HepG2 (cell line): ENCODE data around the gene RSAD2. TPM values are rescaled to one million over a fixed set of nuclear protein-coding genes. Genes with fewer than 3 reads are reported as not detected.

Experiments used
- ARNT ChIP-seq: fragments of 450-650 bp; IDR thresholded peaks from 2 replicates; pipeline ENCODE4 v1.6.1; 2017
- BCL6 ChIP-seq: IDR thresholded peaks from 2 replicates; pipeline ENCODE4 v1.6.1; 2016; ENCODE audit warnings: missing genetic modification reagents, missing compliant biosample characterization
- CEBPG ChIP-seq: IDR thresholded peaks from 2 replicates; pipeline ENCODE4 v1.6.1; 2016
- FOSL2 ChIP-seq: sonication (generic); formaldehyde crosslinking; IDR thresholded peaks from 2 replicates; pipeline ENCODE4 v1.4.0; 2020; ENCODE audit warnings: missing genetic modification reagents
- FOXA3 ChIP-seq: IDR thresholded peaks from 2 replicates; pipeline ENCODE4 v1.6.1; 2016; ENCODE audit warnings: missing genetic modification reagents, missing compliant biosample characterization
- FOXK2 ChIP-seq: fragments of 450-650 bp; IDR thresholded peaks from 2 replicates; pipeline ENCODE4 v1.6.1; 2016
- HCFC1 ChIP-seq: fragments of 150-350 bp; IDR thresholded peaks from 2 replicates; pipeline ENCODE4 v1.6.1; 2014; ENCODE audit warnings: low read depth, low read length
- HDAC6 ChIP-seq: fragments of 200-600 bp; sonication (generic); IDR thresholded peaks from 2 replicates; pipeline ENCODE4 v1.7.0; 2017; ENCODE audit warnings: mild to moderate bottlenecking, antibody characterized with exemption, low read length, low read depth
- HIVEP1 ChIP-seq: sonication (generic); formaldehyde crosslinking; IDR thresholded peaks from 2 replicates; pipeline ENCODE4 v1.4.0; 2020; ENCODE audit warnings: mild to moderate bottlenecking, missing genetic modification reagents
- HMGA1 ChIP-seq: sonication (generic); formaldehyde crosslinking; conservative IDR thresholded peaks from 2 replicates; pipeline ENCODE4 v1.4.0; 2020; ENCODE audit warnings: missing genetic modification reagents
- HOXA5 ChIP-seq: sonication (generic); formaldehyde crosslinking; IDR thresholded peaks from 2 replicates; pipeline ENCODE4 v1.4.0; 2020; ENCODE audit warnings: missing genetic modification reagents
- HOXD1 ChIP-seq: sonication (generic); formaldehyde crosslinking; IDR thresholded peaks from 2 replicates; pipeline ENCODE4 v1.5.0; 2020; ENCODE audit warnings: missing genetic modification reagents
- IKZF4 ChIP-seq: sonication (generic); formaldehyde crosslinking; IDR thresholded peaks from 2 replicates; pipeline ENCODE4 v1.5.1; 2020; ENCODE audit warnings: borderline replicate concordance, mild to moderate bottlenecking, low read depth, missing genetic modification reagents; ENCODE audit errors: not compliant biosample characterization
- MAFF ChIP-seq: IDR thresholded peaks from 2 replicates; pipeline ENCODE4 v1.6.1; 2011; ENCODE audit warnings: low read depth, low read length, improper control_type of control experiment
- MAX ChIP-seq: IDR thresholded peaks from 2 replicates; pipeline ENCODE4 v1.6.1; 2012; ENCODE audit warnings: inconsistent platforms
- MAZ ChIP-seq, 2 experiments: sonication (generic) in 1 of 2; formaldehyde crosslinking in 1 of 2; IDR thresholded peaks; 2 replicates each; pipeline versions ENCODE4 v1.5.0 to v1.6.1; 2012 to 2020; ENCODE audit warnings: low read depth in 2 of 2, mild to moderate bottlenecking in 2 of 2, borderline replicate concordance in 1 of 2, improper control_type of control experiment in 1 of 2, low read length in 1 of 2, missing genetic modification reagents in 1 of 2, moderate library complexity in 1 of 2
- NFYC ChIP-seq: IDR thresholded peaks from 2 replicates; pipeline ENCODE4 v1.6.1; 2016; ENCODE audit warnings: missing genetic modification reagents, missing compliant biosample characterization
- POGK ChIP-seq: sonication (generic); formaldehyde crosslinking; conservative IDR thresholded peaks from 2 replicates; pipeline ENCODE4 v1.8.0; 2022; ENCODE audit warnings: mild to moderate bottlenecking, moderate library complexity, missing genetic modification reagents
- SP5 ChIP-seq: IDR thresholded peaks from 2 replicates; pipeline ENCODE4 v1.6.1; 2016; ENCODE audit warnings: low read depth, borderline replicate concordance
- TBX2 ChIP-seq: sonication (generic); formaldehyde crosslinking; IDR thresholded peaks from 2 replicates; pipeline ENCODE4 v1.5.0; 2020; ENCODE audit warnings: missing genetic modification reagents, mild to moderate bottlenecking, borderline replicate concordance
- ZBTB20 ChIP-seq: sonication (generic); formaldehyde crosslinking; IDR thresholded peaks from 2 replicates; pipeline ENCODE4 v1.8.1; 2023; ENCODE audit warnings: missing genetic modification reagents, low read depth, mild to moderate bottlenecking, borderline replicate concordance
- ZBTB37 ChIP-seq: sonication (generic); formaldehyde crosslinking; IDR thresholded peaks from 2 replicates; pipeline ENCODE4 v1.4.0; 2020; ENCODE audit warnings: mild to moderate bottlenecking, missing genetic modification reagents
- ZBTB38 ChIP-seq: sonication (generic); formaldehyde crosslinking; IDR thresholded peaks from 2 replicates; pipeline ENCODE4 v1.5.1; 2020; ENCODE audit warnings: mild to moderate bottlenecking, missing genetic modification reagents
- ZFYVE20 ChIP-seq: sonication (generic); formaldehyde crosslinking; IDR thresholded peaks from 2 replicates; pipeline ENCODE4 v1.8.0; 2023; ENCODE audit warnings: low read depth, mild to moderate bottlenecking, moderate library complexity, missing genetic modification reagents, borderline replicate concordance
- ZNF367 ChIP-seq: sonication (generic); formaldehyde crosslinking; IDR thresholded peaks from 2 replicates; pipeline ENCODE4 v1.4.0; 2020; ENCODE audit warnings: missing genetic modification reagents, borderline replicate concordance
- ZNF619 ChIP-seq: sonication (generic); formaldehyde crosslinking; IDR thresholded peaks from 2 replicates; pipeline ENCODE4 v1.4.0; 2020; ENCODE audit warnings: mild to moderate bottlenecking, missing genetic modification reagents
- polyA plus RNA-seq, 8 experiments: library from polyadenylated mRNA; depleted of rRNA in 3 of 8; stranded (reverse) in 7 of 8; unstranded in 1 of 8; fragments of >200 nt; fragmentation: Illumina TruSeq in 4 of 8; extraction: Trizol in 4 of 8; gene quantifications; 2 replicates each; pipeline versions ENCODE4 v1.2.1 to v1.2.3, GENCODE V29; 2011 to 2016; ENCODE audit warnings: low read depth in 4 of 8, missing spikeins in 1 of 8, mixed read lengths in 1 of 8; ENCODE audit not compliant: insufficient read depth in 1 of 8
- total RNA-seq, 5 experiments: library from RNA; depleted of rRNA; stranded (reverse); fragments of >200 nt; fragmentation: Illumina TruSeq; extraction: Trizol; gene quantifications; 2 replicates each; pipeline ENCODE4 v1.2.3, GENCODE V29; 2016; ENCODE audit warnings: low read depth in 1 of 5
- TF ChIP-seq, protein P1 (sequence below): sonication (generic); formaldehyde crosslinking; IDR thresholded peaks from 2 replicates; pipeline ENCODE4 v1.5.0; 2020; ENCODE audit warnings: missing genetic modification reagents

Gene RSAD2
- total and polyA plus RNA-seq, 2 of the 13 experiments (the other 11 are each of a cell fraction or from before 2014, with no cell fraction given): 0.11 TPM; not detected in 1

DNA sequence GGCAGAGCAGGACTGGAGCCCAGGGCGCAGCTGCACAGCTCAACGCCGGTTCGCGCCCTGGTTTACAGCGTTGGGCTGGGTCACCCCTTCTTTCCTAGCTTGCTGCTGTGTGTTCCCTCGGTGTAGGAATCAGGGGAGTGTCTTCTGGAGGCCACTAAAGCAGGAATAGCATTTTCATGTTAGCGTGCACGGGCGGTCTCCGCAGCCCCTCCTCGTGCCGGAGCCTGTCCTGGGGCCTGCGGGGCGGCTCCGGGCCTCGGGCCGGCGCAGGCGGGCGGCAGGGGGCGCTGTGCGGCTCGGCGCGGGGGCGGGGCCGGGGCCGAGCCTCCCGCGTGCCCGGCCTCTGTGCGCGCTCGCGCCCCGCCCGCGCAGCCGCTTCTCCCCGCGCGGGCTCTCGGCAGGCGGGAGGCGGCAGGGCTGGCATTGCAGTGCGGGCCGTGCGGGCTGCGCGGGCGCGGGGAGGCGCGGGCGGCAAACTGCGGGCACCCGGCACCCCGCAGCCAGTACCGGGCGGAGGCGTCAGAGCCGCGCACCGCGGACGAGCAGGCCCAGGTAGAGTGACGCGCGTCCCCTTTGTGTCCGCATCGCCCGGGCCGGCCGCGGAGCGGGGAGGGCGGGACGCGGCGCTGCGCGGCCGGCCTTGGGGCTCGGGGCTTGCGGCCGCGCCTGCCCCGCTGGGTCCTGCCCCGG is 39.6 kb downstream of the RSAD2 start, which contains the start of gene RNF144A (continued):
- TF ChIP-seq, protein P1, sequence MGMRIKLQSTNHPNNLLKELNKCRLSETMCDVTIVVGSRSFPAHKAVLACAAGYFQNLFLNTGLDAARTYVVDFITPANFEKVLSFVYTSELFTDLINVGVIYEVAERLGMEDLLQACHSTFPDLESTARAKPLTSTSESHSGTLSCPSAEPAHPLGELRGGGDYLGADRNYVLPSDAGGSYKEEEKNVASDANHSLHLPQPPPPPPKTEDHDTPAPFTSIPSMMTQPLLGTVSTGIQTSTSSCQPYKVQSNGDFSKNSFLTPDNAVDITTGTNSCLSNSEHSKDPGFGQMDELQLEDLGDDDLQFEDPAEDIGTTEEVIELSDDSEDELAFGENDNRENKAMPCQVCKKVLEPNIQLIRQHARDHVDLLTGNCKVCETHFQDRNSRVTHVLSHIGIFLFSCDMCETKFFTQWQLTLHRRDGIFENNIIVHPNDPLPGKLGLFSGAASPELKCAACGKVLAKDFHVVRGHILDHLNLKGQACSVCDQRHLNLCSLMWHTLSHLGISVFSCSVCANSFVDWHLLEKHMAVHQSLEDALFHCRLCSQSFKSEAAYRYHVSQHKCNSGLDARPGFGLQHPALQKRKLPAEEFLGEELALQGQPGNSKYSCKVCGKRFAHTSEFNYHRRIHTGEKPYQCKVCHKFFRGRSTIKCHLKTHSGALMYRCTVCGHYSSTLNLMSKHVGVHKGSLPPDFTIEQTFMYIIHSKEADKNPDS (CRISPR knock-in tag): no peak
- TF ChIP-seq TBX2 (no peak), HDAC6 (no peak), IKZF4 (no peak), HIVEP1 (CRISPR knock-in tag) (0 out of 2 replicates have a peak, but pooled peaks have one; percentile 20), POGK (CRISPR knock-in tag) (0 out of 2 replicates have a peak, but pooled peaks have one; percentile 61), ARNT (no peak), ZBTB38 (CRISPR knock-in tag) (0 out of 2 replicates have a peak, but pooled peaks have one; percentile 22), ZBTB37 (CRISPR knock-in tag) (no peak), HOXA5 (no peak), ZFYVE20 (CRISPR knock-in tag) (0 out of 2 replicates have a peak, but pooled peaks have one; percentile 26), MAFF (no peak), FOSL2 (CRISPR knock-in tag) (no peak), FOXK2 (no peak), BCL6 (CRISPR knock-in tag) (no peak), FOXA3 (CRISPR knock-in tag) (no peak), CEBPG (no peak), HCFC1 (no peak), ZNF619 (no peak), HOXD1 (CRISPR knock-in tag) (no peak), NFYC (CRISPR knock-in tag) (no peak), ZNF367 (CRISPR knock-in tag) (no peak), SP5 (CRISPR knock-in tag) (no peak), ZBTB20 (CRISPR knock-in tag) (no peak), MAZ (IDR thresholded peaks at IDR 0.05; ENCODE audit: borderline replicate concordance, low read depth, low read length) (peak; percentile 42; the same call in 1 of the 2 replicates), MAZ (CRISPR knock-in tag; IDR thresholded peaks at IDR 0.05; ENCODE audit: low read depth) (peak; percentile 64; the same call in 1 of the 2 replicates), HMGA1 (CRISPR knock-in tag) (no peak), MAX (peak; percentile 78)
